Measurements from ENCODE around the gene FAM131A. TPM values are rescaled to one million over a fixed set of nuclear protein-coding genes. Genes with fewer than 3 reads are reported as not detected.

FAM131A gene
- total RNA-seq, 2 experiments from 2014 or later: 3.7 to 3.8 TPM

GRCh38 chr3:184389384-184389783, 52.0 kb downstream of the FAM131A start:
- Histone ChIP-seq H4K20me1 (ENCODE audit: insufficient read depth, low read length) (no peaks in the 10 kb centered on the region), H3K79me2 (ENCODE audit: insufficient read depth, low read depth, low read length) (no peaks in the 10 kb centered on the region), H3K9me3 (ENCODE audit: low read length) (no peaks in the 10 kb centered on the region), H2AFZ (ENCODE audit: low read length) (no peak overlapping the region), H3K4me1 (ENCODE audit: insufficient read depth, low read length, poor library complexity, severe bottlenecking) (no peaks in the 10 kb centered on the region), H3K36me3 (ENCODE audit: insufficient read depth, low read length) (no peaks in the 10 kb centered on the region), H3K27ac (ENCODE audit: low read depth, low read length, poor library complexity, severe bottlenecking) (no peak overlapping the region), H3K4me3 (ENCODE audit: low read depth, low read length, poor library complexity, severe bottlenecking) (no peak overlapping the region), H3K4me2 (ENCODE audit: low read length) (no peak overlapping the region), H3K9me2 (ENCODE audit: insufficient read depth, low read length) (no peaks in the 10 kb centered on the region)
- no peak for DNase-seq (ENCODE audit: low spot score)
- no TSS peak for BruUV-seq (replicated peaks)
- TF ChIP-seq EZH2phosphoT487 (IDR thresholded peaks at IDR 0.05; ENCODE audit: borderline replicate concordance, low read depth, low read length): no peak
- TF ChIP-seq, protein P1, sequence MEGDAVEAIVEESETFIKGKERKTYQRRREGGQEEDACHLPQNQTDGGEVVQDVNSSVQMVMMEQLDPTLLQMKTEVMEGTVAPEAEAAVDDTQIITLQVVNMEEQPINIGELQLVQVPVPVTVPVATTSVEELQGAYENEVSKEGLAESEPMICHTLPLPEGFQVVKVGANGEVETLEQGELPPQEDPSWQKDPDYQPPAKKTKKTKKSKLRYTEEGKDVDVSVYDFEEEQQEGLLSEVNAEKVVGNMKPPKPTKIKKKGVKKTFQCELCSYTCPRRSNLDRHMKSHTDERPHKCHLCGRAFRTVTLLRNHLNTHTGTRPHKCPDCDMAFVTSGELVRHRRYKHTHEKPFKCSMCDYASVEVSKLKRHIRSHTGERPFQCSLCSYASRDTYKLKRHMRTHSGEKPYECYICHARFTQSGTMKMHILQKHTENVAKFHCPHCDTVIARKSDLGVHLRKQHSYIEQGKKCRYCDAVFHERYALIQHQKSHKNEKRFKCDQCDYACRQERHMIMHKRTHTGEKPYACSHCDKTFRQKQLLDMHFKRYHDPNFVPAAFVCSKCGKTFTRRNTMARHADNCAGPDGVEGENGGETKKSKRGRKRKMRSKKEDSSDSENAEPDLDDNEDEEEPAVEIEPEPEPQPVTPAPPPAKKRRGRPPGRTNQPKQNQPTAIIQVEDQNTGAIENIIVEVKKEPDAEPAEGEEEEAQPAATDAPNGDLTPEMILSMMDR (conservative IDR thresholded peaks at IDR 0.05; ENCODE audit: low read length): no peak
- POLR2A ChIA-PET: no interaction called here
- CTCF ChIA-PET (ENCODE audit: unreplicated experiment): no interaction called here
- intact Hi-C loops (cut with micrococcal nuclease; ENCODE audit: unreplicated experiment): no loop called here

- Histone ChIP-seq H3K4me1 (ENCODE audit: insufficient read depth, low read length, poor library complexity, severe bottlenecking) (no peaks in the 10 kb centered on the region), H3K4me3 (ENCODE audit: low read depth, low read length, poor library complexity, severe bottlenecking) (no peak overlapping the region), H3K9me2 (ENCODE audit: insufficient read depth, low read length) (no peaks in the 10 kb centered on the region), H3K36me3 (ENCODE audit: insufficient read depth, low read length) (no peaks in the 10 kb centered on the region), H4K20me1 (ENCODE audit: insufficient read depth, low read length) (no peaks in the 10 kb centered on the region), H3K27ac (ENCODE audit: low read depth, low read length, poor library complexity, severe bottlenecking) (no peak overlapping the region), H3K79me2 (ENCODE audit: insufficient read depth, low read depth, low read length) (no peaks in the 10 kb centered on the region), H3K9me3 (ENCODE audit: low read length) (no peaks in the 10 kb centered on the region), H3K4me2 (ENCODE audit: low read length) (no peak overlapping the region), H2AFZ (ENCODE audit: low read length) (no peak overlapping the region)
- intact Hi-C loops (cut with micrococcal nuclease; ENCODE audit: unreplicated experiment): loop anchor here (10.0 kb wide), 1 partner anchor 385 kb away; no protein-coding TSS in a partner anchor
- TF ChIP-seq, protein P1 (conservative IDR thresholded peaks at IDR 0.05; ENCODE audit: low read length): no peak
- no peak for TF ChIP-seq EZH2phosphoT487 (IDR thresholded peaks at IDR 0.05; ENCODE audit: borderline replicate concordance, low read depth, low read length)
- DNase-seq (ENCODE audit: low spot score): no peak
- BruUV-seq (replicated peaks): no TSS peak
- POLR2A ChIA-PET: no interaction called here
- CTCF ChIA-PET (ENCODE audit: unreplicated experiment): no interaction called here
These were observed 52.6 kb downstream of the FAM131A start for GRCh38 chr3:184389935-184390528.

GRCh38 chr3:184391266-184391665, 53.9 kb downstream of the FAM131A start:
- Histone ChIP-seq H3K36me3 (ENCODE audit: insufficient read depth, low read length) (no peaks in the 10 kb centered on the region), H3K79me2 (ENCODE audit: insufficient read depth, low read depth, low read length) (no peaks in the 10 kb centered on the region), H3K9me2 (ENCODE audit: insufficient read depth, low read length) (no peaks in the 10 kb centered on the region), H3K4me3 (ENCODE audit: low read depth, low read length, poor library complexity, severe bottlenecking) (no peak overlapping the region), H3K4me1 (ENCODE audit: insufficient read depth, low read length, poor library complexity, severe bottlenecking) (no peaks in the 10 kb centered on the region), H3K4me2 (ENCODE audit: low read length) (no peak overlapping the region), H4K20me1 (ENCODE audit: insufficient read depth, low read length) (no peaks in the 10 kb centered on the region), H2AFZ (ENCODE audit: low read length) (no peak overlapping the region), H3K9me3 (ENCODE audit: low read length) (no peaks in the 10 kb centered on the region), H3K27ac (ENCODE audit: low read depth, low read length, poor library complexity, severe bottlenecking) (no peak overlapping the region)
- ChIA-PET CTCF (ENCODE audit: unreplicated experiment) (no interaction called here), POLR2A (interaction anchor here (0.5 kb wide), 2 partner anchors 25 to 241 kb away, joined by 3 to 4 read pairs; no protein-coding TSS in a partner anchor)
- TF ChIP-seq EZH2phosphoT487 (IDR thresholded peaks at IDR 0.05; ENCODE audit: borderline replicate concordance, low read depth, low read length): no peak
- TF ChIP-seq, protein P1 (conservative IDR thresholded peaks at IDR 0.05; ENCODE audit: low read length): no peak
- no TSS peak for BruUV-seq (replicated peaks)
- no peak for DNase-seq (ENCODE audit: low spot score)
- intact Hi-C loops (cut with micrococcal nuclease; ENCODE audit: unreplicated experiment): loop anchor here (10.0 kb wide), 1 partner anchor 384 kb away; no protein-coding TSS in a partner anchor
